ENCODE data around the gene FAR2. TPM values are rescaled to one million over a fixed set of nuclear protein-coding genes. Genes with fewer than 3 reads are reported as not detected.

Gene FAR2
- total and polyA plus RNA-seq, 12 donors, result 1.4 to 6.7 (median 2.6) TPM

- H3K36me3 ChIP-seq, result peaks cover 0 to 39% (median 0%) of the 10 kb centered on the region in 9 donors
- H3K27ac ChIP-seq, result no peak overlapping the region
- H3K4me1 ChIP-seq, result peaks cover 0 to 11% (median 0%) of the 10 kb centered on the region in 9 donors
- H3K4me3 ChIP-seq, result no peak overlapping the region
- WGBS, 2 donors, result 47 to 98% methylated on average over 2 of the region's 2 CpGs
- TF ChIP-seq CTCF (IDR thresholded peaks at IDR 0.05), result no peak
- H3K9me3 ChIP-seq, result no peaks in the 10 kb centered on the region
- intact Hi-C loops (cut with DNase I), result no loop called here
- no peaks in the 10 kb centered on the region for H3K27me3 ChIP-seq
- ATAC-seq, result no peak
- DNase-seq, result no peak
Observed at GRCh38 chr12:29306266-29306665, 157.2 kb downstream of the FAR2 start.

- H3K9me3 ChIP-seq, result no peaks in the 10 kb centered on the region
- peaks cover 0 to 40% (median 0%) of the 10 kb centered on the region in 9 donors for H3K36me3 ChIP-seq
- no peak overlapping the region for H3K27ac ChIP-seq
- H3K4me1 ChIP-seq, result peaks cover 0 to 11% (median 0%) of the 10 kb centered on the region in 9 donors
- 68 to 74% methylated on average over 2 of the region's 2 CpGs for WGBS, 2 donors
- no peak for ATAC-seq
- no peak for DNase-seq
- H3K27me3 ChIP-seq, result no peaks in the 10 kb centered on the region
- H3K4me3 ChIP-seq, result no peak overlapping the region
- TF ChIP-seq CTCF (IDR thresholded peaks at IDR 0.05), result no peak
- intact Hi-C loops (cut with DNase I), result no loop called here
Observed at GRCh38 chr12:29306682-29307081, 157.6 kb downstream of the FAR2 start.

- H3K36me3 ChIP-seq, result peaks cover 0 to 52% (median 0%) of the 10 kb centered on the region in 9 donors
- intact Hi-C loops (cut with DNase I), result no loop called here
- no peak for DNase-seq
- no peaks in the 10 kb centered on the region for H3K27me3 ChIP-seq
- H3K4me3 ChIP-seq, result no peak overlapping the region
- ATAC-seq, result no peak
- peak in 8 of 9 donors; percentile 14 to 53 (median 40) for TF ChIP-seq CTCF (IDR thresholded peaks at IDR 0.05)
- no peaks in the 10 kb centered on the region for H3K9me3 ChIP-seq
- 62 to 87% methylated on average over 4 of the region's 4 CpGs for WGBS, 2 donors
- no peak overlapping the region for H3K27ac ChIP-seq
- peaks cover 0 to 8% (median 4%) of the 10 kb centered on the region in 9 donors for H3K4me1 ChIP-seq
Observed at GRCh38 chr12:29309320-29309902, 160.3 kb downstream of the FAR2 start.

GRCh38 chr12:29310899-29311298, 161.8 kb downstream of the FAR2 start:
- WGBS, 2 donors, result 95 to 97% methylated on average over 4 of the region's 4 CpGs
- ATAC-seq (no peak), DNase-seq (no peak)
- TF ChIP-seq CTCF (IDR thresholded peaks at IDR 0.05), result no peak
- Histone ChIP-seq H3K27me3 (no peaks in the 10 kb centered on the region), H3K4me3 (no peak overlapping the region), H3K9me3 (no peaks in the 10 kb centered on the region), H3K27ac (no peak overlapping the region), H3K4me1 (peaks cover 0 to 18% (median 9%) of the 10 kb centered on the region in 9 donors), H3K36me3 (peaks cover 0 to 52% (median 0%) of the 10 kb centered on the region in 9 donors)
- intact Hi-C loops (cut with DNase I), result loop anchor here in 3 of 10 donors (5.0 to 10.0 kb wide), 3 partner anchors 66 to 236 kb away; partner anchors contain the start of gene FAR2 (in 1 of the 3)
